ENCODE data around the gene HRH3.

DNA sequence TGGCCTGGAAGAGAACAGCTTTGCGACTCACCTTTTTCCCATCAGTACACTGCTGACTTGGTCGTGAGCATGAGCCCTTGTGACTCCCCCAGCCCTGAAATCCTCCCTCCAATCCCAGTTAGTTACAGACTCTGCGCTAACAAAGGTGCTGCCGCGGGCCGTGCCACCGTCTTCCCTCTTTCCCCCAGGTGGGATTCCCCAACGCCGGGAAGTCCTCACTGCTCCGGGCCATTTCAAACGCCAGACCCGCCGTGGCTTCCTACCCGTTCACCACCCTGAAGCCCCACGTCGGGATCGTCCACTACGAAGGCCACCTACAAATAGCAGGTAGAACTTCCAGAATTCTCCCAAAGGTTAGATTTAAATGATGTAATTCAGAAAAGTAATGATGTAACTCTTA lies 21.1 kb downstream of the HRH3 start:
- TF ChIP-seq ZFP41 (tag by site-specific recombination; IDR thresholded peaks at IDR 0.05; ENCODE audit: borderline replicate concordance): no peak
- no peak for TF ChIP-seq ZNF423 (tag by site-specific recombination; IDR thresholded peaks at IDR 0.05)
- TF ChIP-seq, protein P1, sequence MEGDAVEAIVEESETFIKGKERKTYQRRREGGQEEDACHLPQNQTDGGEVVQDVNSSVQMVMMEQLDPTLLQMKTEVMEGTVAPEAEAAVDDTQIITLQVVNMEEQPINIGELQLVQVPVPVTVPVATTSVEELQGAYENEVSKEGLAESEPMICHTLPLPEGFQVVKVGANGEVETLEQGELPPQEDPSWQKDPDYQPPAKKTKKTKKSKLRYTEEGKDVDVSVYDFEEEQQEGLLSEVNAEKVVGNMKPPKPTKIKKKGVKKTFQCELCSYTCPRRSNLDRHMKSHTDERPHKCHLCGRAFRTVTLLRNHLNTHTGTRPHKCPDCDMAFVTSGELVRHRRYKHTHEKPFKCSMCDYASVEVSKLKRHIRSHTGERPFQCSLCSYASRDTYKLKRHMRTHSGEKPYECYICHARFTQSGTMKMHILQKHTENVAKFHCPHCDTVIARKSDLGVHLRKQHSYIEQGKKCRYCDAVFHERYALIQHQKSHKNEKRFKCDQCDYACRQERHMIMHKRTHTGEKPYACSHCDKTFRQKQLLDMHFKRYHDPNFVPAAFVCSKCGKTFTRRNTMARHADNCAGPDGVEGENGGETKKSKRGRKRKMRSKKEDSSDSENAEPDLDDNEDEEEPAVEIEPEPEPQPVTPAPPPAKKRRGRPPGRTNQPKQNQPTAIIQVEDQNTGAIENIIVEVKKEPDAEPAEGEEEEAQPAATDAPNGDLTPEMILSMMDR (tag by site-specific recombination; IDR thresholded peaks at IDR 0.05): no peak

All from HEK293 (cell line).